Chondrocyte (in vitro differentiated cells): ENCODE data around the gene CCDC180. TPM values are rescaled to one million over a fixed set of nuclear protein-coding genes. Genes with fewer than 3 reads are reported as not detected.
"Not testable (repeated sequence)": the region's sequence is repeated elsewhere in the genome, so short reads cannot be mapped to it uniquely, and the experiment has no call there.

Experiments used
- DNase-seq: peaks from one replicate; pipeline ENCODE4 v3.0.0; 2021; ENCODE audit warnings: mixed read lengths, low spot score
- H3K27ac Mint-ChIP-seq: one replicate; pipeline ENCODE4 v1.8.0; 2021; ENCODE audit warnings: mild to moderate bottlenecking, moderate library complexity, mixed read lengths; ENCODE audit not compliant: unreplicated experiment
- H3K27me3 Mint-ChIP-seq: 2 replicates; pipeline ENCODE4 v1.8.0; 2021; ENCODE audit warnings: low read depth, mixed read lengths
- H3K36me3 Mint-ChIP-seq: 2 replicates; pipeline ENCODE4 v1.8.0; 2021; ENCODE audit warnings: low read depth, mixed read lengths
- H3K4me1 Mint-ChIP-seq: 2 replicates; pipeline ENCODE4 v1.8.0; 2021; ENCODE audit warnings: low read depth, mild to moderate bottlenecking, mixed read lengths
- H3K4me3 Mint-ChIP-seq: one replicate; pipeline ENCODE4 v1.8.0; 2021; ENCODE audit warnings: mild to moderate bottlenecking, moderate library complexity, mixed read lengths; ENCODE audit not compliant: unreplicated experiment
- H3K9me3 Mint-ChIP-seq: 2 replicates; pipeline ENCODE4 v1.8.0; 2021; ENCODE audit warnings: low read depth, mixed read lengths
- total RNA-seq: library from RNA; stranded (reverse); gene quantifications from 3 replicates; pipeline ENCODE4 v1.2.1, GENCODE V29; 2021
- TF ChIP-seq, protein P1 (sequence below): fragments of 200-600 bp; sonication (generic); IDR thresholded peaks from 2 replicates; pipeline ENCODE4 v1.5.0; 2021; ENCODE audit warnings: antibody characterized with exemption, mild to moderate bottlenecking, moderate library complexity

Gene CCDC180
- total RNA-seq, 1 donor from 2014 or later: 5.1 TPM

DNA sequence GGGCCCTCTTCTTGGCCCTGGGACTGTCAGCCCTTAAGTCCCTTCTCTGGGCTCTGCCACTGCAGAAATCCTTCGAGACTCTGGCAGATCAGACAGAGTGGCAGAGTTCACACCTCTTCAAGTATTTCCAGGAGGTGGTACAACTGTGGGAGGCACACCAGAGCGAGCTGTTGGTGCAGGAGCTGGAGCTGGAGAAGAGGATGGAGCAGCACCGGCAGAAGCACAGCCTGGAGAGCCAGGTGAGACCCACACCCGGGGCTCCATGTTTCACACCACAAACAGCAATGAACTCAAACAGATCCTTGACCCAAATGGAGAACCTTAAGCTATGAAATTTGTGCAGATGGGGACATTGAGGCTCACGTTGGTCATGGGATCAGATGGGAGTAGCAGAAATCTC lies 17.5 kb downstream of the CCDC180 start:
- Mint-ChIP-seq H3K27me3 (no peaks in the 10 kb centered on the region), H3K36me3 (peaks cover 26% of the 10 kb centered on the region), H3K27ac (no peak overlapping the region)

GRCh38 chr9:97327562-97327961 lies 20.1 kb downstream of the CCDC180 start:
- Mint-ChIP-seq H3K4me1 (no peaks in the 10 kb centered on the region), H3K36me3 (peaks cover 31% of the 10 kb centered on the region)

More for the DNA sequence above, 17.5 kb downstream of the CCDC180 start:
- no peak overlapping the region for H3K4me3 Mint-ChIP-seq
- DNase-seq: no peak
- TF ChIP-seq, protein P1, sequence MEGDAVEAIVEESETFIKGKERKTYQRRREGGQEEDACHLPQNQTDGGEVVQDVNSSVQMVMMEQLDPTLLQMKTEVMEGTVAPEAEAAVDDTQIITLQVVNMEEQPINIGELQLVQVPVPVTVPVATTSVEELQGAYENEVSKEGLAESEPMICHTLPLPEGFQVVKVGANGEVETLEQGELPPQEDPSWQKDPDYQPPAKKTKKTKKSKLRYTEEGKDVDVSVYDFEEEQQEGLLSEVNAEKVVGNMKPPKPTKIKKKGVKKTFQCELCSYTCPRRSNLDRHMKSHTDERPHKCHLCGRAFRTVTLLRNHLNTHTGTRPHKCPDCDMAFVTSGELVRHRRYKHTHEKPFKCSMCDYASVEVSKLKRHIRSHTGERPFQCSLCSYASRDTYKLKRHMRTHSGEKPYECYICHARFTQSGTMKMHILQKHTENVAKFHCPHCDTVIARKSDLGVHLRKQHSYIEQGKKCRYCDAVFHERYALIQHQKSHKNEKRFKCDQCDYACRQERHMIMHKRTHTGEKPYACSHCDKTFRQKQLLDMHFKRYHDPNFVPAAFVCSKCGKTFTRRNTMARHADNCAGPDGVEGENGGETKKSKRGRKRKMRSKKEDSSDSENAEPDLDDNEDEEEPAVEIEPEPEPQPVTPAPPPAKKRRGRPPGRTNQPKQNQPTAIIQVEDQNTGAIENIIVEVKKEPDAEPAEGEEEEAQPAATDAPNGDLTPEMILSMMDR: no peak
- no peaks in the 10 kb centered on the region for H3K9me3 Mint-ChIP-seq
- H3K4me1 Mint-ChIP-seq: no peaks in the 10 kb centered on the region

GRCh38 chr9:97332993-97333392 lies 25.5 kb downstream of the CCDC180 start:
- Mint-ChIP-seq H3K4me1 (no peaks in the 10 kb centered on the region), H3K36me3 (peaks cover 27% of the 10 kb centered on the region), H3K9me3 (peaks cover 16% of the 10 kb centered on the region), H3K27ac (no peak overlapping the region), H3K4me3 (no peak overlapping the region), H3K27me3 (no peaks in the 10 kb centered on the region)
- DNase-seq: no peak
- TF ChIP-seq, protein P1: no peak

More at GRCh38 chr9:97327562-97327961, 20.1 kb downstream of the CCDC180 start:
- Mint-ChIP-seq H3K27ac (no peak overlapping the region), H3K4me3 (no peak overlapping the region), H3K9me3 (peaks cover 8% of the 10 kb centered on the region), H3K27me3 (no peaks in the 10 kb centered on the region)
- TF ChIP-seq, protein P1: no peak
- no peak for DNase-seq

DNA sequence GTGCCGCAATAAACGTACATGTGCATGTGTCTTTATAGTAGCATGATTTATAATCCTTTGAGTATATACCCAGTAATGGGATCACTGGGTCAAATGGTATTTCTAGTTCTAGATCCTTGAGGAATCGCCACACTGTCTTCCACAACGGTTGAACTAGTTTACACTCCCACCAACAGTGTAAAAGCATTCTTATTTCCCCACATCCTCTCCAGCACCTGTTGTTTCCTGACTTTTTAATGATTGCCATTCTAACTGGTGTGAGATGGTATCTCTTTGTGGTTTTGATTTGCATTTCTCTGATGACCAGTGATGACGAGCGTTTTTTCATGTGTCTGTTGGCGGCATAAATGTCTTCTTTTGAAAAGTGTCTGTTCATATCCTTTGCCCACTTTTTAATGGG lies 28.2 kb downstream of the CCDC180 start:
- not testable (repeated sequence) for H3K4me3 Mint-ChIP-seq, DNase-seq, H3K27ac Mint-ChIP-seq, H3K27me3 Mint-ChIP-seq, H3K4me1 Mint-ChIP-seq
- H3K9me3 Mint-ChIP-seq: peaks cover 26% of the 10 kb centered on the region
- H3K36me3 Mint-ChIP-seq: peaks cover 27% of the 10 kb centered on the region

DNA sequence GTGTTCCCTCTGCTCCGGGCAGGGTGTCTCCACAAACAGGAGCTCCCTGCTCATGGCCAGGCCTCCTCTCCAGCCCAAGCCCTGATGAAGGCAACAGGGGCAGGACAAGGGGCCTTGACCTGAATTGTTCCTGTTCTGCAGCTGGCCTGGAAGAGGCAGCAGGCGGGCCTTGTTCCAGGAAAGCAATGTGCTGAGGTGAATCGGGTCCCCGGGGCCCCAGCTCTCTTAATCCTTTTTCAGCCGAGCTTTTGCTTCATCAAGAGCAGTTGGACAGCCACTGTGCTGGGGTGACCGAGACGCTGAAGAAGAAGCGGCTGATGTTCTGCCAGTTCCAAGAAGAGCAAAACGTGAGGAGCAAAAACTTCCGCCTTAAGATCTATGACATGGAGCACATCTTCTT lies 41.4 kb downstream of the CCDC180 start:
- DNase-seq: no peak
- no peaks in the 10 kb centered on the region for H3K27me3 Mint-ChIP-seq
- no peaks in the 10 kb centered on the region for H3K9me3 Mint-ChIP-seq
- peaks cover 18% of the 10 kb centered on the region for H3K36me3 Mint-ChIP-seq
- no peaks in the 10 kb centered on the region for H3K4me1 Mint-ChIP-seq
- H3K27ac Mint-ChIP-seq: no peak overlapping the region
- TF ChIP-seq, protein P1: no peak
- H3K4me3 Mint-ChIP-seq: no peak overlapping the region

- TF ChIP-seq, protein P1: no peak
- Mint-ChIP-seq H3K4me1 (no peaks in the 10 kb centered on the region), H3K27me3 (no peaks in the 10 kb centered on the region), H3K27ac (no peak overlapping the region), H3K4me3 (no peak overlapping the region), H3K9me3 (no peaks in the 10 kb centered on the region), H3K36me3 (peaks cover 18% of the 10 kb centered on the region)
- DNase-seq: no peak
These were observed 41.9 kb downstream of the CCDC180 start for GRCh38 chr9:97349400-97349799.
